Muscle of leg (tissue), 11 donors: ENCODE data around the gene SYDE2. TPM values are rescaled to one million over a fixed set of nuclear protein-coding genes. Genes with fewer than 3 reads are reported as not detected.

Experiments
- DNase-seq: peaks from one replicate; pipeline ENCODE4 v3.0.0; 2013
- H3K27ac ChIP-seq: one replicate; pipeline ENCODE4 v1.5.1; 2013; ENCODE audit warnings: mild to moderate bottlenecking, low read length, control low read depth
- H3K27me3 ChIP-seq: one replicate; pipeline ENCODE4 v1.6.1; 2013; ENCODE audit warnings: low read length; ENCODE audit not compliant: control insufficient read depth, insufficient read depth
- H3K36me3 ChIP-seq: one replicate; pipeline ENCODE4 v1.6.1; 2013; ENCODE audit warnings: low read length; ENCODE audit not compliant: control insufficient read depth, insufficient read depth
- H3K4me1 ChIP-seq: one replicate; pipeline ENCODE4 v1.6.1; 2013; ENCODE audit warnings: low read length; ENCODE audit not compliant: control insufficient read depth, insufficient read depth
- H3K4me3 ChIP-seq: one replicate; pipeline ENCODE4 v1.5.1; 2013; ENCODE audit warnings: low read length, control low read depth
- H3K9me3 ChIP-seq: replicated peaks from 2 replicates; pipeline ENCODE4 v1.6.1; 2013; ENCODE audit warnings: low read depth, low read length; ENCODE audit not compliant: control insufficient read depth
- WGBS: methylation state at CpG from one replicate; pipeline ENCODE4 v1.1.5; 2013; ENCODE audit warnings: missing lambda C conversion rate; ENCODE audit not compliant: insufficient coverage; 5-methylcytosine and 5-hydroxymethylcytosine counted together
- polyA plus RNA-seq, 8 donors: library from polyadenylated mRNA; unstranded; fragments of 120-200 nt; gene quantifications; one replicate each; pipeline versions ENCODE4 v1.2.1 to v1.2.3, GENCODE V29; 2013; ENCODE audit warnings: inconsistent platforms in 1 of 8, low replicate concordance in 1 of 8; ENCODE audit not compliant: insufficient read length in 8 of 8, insufficient read depth in 1 of 8
- total RNA-seq: library from RNA; stranded (reverse); fragments of 120-200 nt; gene quantifications from one replicate; pipeline ENCODE4 v1.2.4, GENCODE V29; 2013

Gene SYDE2
- total and polyA plus RNA-seq, 9 donors, result 1.5 to 8.3 (median 3.1) TPM

GRCh38 chr1:85172684-85173337, 28.0 kb downstream of the SYDE2 start:
- no peaks in the 10 kb centered on the region for H3K27me3 ChIP-seq

GRCh38 chr1:85171721-85172120, 29.1 kb downstream of the SYDE2 start:
- Histone ChIP-seq H3K4me3 (no peak overlapping the region), H3K36me3 (no peaks in the 10 kb centered on the region), H3K27ac (no peak overlapping the region), H3K4me1 (no peaks in the 10 kb centered on the region), H3K9me3 (no peaks in the 10 kb centered on the region), H3K27me3 (no peaks in the 10 kb centered on the region)
- DNase-seq, result no peak
- WGBS, result no CpG with 5 or more reads among the region's 1 CpG

More at GRCh38 chr1:85172684-85173337, 28.0 kb downstream of the SYDE2 start:
- H3K27ac ChIP-seq, result no peak overlapping the region
- no peaks in the 10 kb centered on the region for H3K4me1 ChIP-seq
- 87% methylated on average over 3 of the region's 4 CpGs for WGBS
- no peaks in the 10 kb centered on the region for H3K9me3 ChIP-seq
- DNase-seq, result no peak
- H3K36me3 ChIP-seq, result no peaks in the 10 kb centered on the region
- H3K4me3 ChIP-seq, result no peak overlapping the region

DNA sequence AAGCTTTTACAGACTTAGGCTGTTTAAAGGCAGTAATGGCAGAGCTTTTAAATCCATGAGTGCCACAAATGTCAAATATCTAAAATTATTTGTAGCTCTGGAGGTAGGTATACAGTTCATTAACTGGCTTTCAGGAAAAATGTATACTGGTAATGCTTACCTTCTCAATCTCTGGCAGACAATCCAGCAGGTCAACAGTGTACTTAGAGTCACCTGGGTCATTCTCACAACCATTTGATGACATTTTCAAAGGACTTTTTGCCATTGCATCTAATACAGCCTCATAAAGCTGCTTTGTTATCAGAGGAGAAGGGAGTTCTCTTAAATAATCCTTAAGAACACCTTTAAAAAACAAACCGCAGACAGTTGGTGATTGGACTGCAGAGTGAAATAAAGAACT, 31.9 kb downstream of the SYDE2 start:
- Histone ChIP-seq H3K27ac (no peak overlapping the region), H3K4me3 (no peak overlapping the region), H3K9me3 (no peaks in the 10 kb centered on the region), H3K36me3 (no peaks in the 10 kb centered on the region), H3K27me3 (no peaks in the 10 kb centered on the region), H3K4me1 (no peaks in the 10 kb centered on the region)
- DNase-seq, result no peak
- no CpG with 5 or more reads among the region's 1 CpG for WGBS

DNA sequence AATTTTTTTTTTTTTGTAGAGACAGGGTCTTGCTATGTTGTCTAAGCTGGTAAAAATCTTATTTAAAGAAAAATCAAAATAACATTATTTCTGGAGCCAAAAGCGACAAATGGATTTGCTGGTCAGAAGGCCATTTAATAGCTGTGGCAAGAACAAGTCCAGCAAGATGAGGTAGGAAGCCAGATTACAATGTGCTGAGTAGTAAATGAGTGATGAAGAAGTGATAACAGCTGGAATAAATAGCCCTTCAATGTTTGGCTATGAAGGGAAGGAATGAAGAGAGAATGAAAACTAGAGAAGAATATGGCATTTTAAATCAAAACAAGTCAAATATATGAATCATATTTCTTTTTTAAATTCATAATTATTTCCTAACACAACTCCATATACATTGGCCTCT, 34.5 kb downstream of the SYDE2 start:
- Histone ChIP-seq H3K27me3 (no peaks in the 10 kb centered on the region), H3K4me3 (no peak overlapping the region), H3K9me3 (no peaks in the 10 kb centered on the region), H3K27ac (no peak overlapping the region), H3K4me1 (no peaks in the 10 kb centered on the region), H3K36me3 (no peaks in the 10 kb centered on the region)
- DNase-seq, result no peak
- no CpG with 5 or more reads among the region's 1 CpG for WGBS

DNA sequence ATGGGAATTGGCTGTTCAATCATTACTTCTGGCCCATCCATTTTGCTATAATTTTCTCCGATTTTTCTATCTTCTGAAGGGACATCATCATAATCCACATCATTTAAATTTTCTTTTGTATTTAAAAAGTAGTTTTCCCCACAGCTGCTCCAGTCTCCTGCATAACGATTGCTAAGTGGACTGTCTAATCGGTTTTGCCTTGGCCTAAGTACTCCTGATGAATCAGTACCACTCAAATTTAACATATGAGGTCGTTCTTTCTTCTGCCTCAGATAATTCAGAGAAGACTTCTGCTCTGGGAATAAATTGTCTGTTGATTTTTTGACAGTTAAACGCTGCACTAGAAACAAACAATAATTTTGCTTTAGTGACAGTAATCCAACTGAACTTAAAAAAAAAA, 41.9 kb downstream of the SYDE2 start:
- Histone ChIP-seq H3K4me3 (no peak overlapping the region), H3K4me1 (no peaks in the 10 kb centered on the region), H3K9me3 (no peaks in the 10 kb centered on the region), H3K27ac (no peak overlapping the region), H3K27me3 (no peaks in the 10 kb centered on the region), H3K36me3 (no peaks in the 10 kb centered on the region)
- no CpG with 5 or more reads among the region's 5 CpGs for WGBS
- DNase-seq, result no peak

DNA sequence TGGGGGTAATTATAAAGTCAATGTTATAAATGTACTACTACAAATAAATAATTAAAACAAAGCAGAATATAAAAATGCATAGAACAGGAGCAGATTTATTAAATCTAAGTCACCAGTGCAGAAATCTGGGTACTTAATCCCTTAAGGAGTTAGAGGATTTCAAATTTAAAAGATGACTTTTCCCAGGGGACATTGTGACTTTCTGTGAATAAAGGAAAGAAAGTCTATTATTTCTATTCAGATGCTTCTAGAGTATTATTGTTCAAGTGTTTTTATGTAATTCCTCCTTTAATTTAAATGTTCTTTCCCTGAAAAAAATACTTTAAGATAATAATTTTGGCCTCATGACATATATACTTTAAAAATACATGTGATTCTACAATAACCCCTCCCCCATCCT, 43.4 kb downstream of the SYDE2 start:
- Histone ChIP-seq H3K36me3 (no peaks in the 10 kb centered on the region), H3K9me3 (no peaks in the 10 kb centered on the region), H3K27me3 (no peaks in the 10 kb centered on the region), H3K4me3 (no peak overlapping the region), H3K4me1 (no peaks in the 10 kb centered on the region), H3K27ac (no peak overlapping the region)
- no peak for DNase-seq

DNA sequence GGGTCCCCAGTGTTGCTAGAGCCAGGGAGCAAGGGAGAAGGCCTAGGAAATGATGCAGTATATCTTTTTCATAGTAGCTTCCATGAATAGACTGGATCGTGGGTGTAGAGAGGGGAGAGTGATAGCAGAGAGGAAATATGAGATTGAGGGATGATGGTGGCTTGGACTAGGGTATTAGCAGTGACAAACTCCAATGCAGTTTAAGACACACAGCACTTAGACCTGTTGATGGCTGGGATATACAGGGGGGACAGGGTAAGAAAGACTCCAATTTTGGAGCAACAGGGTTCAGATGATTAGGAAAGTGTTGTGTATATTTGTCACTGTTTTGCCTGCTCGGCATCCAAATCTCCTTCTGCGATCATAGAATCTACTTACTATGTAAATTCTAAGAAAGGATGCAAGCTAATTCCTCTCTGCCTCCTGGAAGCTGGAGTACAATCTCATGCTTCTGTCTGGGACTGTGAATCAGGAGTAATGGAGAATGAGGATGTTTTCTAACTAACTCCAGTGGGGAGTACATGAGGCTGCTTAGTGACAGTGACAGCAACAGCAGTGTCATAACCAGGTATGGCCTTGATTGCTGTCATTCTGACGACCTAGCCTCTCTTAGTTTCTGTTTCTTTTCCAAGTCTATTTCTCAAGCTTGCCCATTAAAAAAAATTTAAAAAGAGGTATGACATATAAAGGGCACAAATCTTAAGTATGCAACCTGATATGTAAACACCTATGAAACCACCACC, 47.5 kb downstream of the SYDE2 start:
- no peak for DNase-seq

DNA sequence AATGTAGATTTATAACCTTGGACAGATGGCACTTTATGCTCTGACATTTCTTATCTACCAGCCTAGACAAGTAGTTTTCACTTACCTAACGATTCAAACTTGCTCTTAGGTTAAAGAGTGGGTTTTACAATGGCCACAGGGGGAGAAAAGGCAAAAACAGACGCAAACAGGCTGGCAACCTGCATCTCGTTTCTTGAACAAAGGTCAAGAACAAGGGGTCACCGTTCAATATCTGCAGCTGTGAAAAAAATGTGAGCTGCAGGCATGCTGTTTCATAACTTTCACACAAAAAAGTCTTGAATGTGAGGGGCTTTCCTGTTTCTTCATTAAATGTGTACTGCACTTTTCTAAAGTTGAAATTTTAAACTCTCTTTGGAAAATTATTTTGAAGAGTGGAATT, 49.4 kb downstream of the SYDE2 start:
- no peaks in the 10 kb centered on the region for H3K27me3 ChIP-seq
- H3K4me1 ChIP-seq, result no peaks in the 10 kb centered on the region
- no peaks in the 10 kb centered on the region for H3K36me3 ChIP-seq
- H3K27ac ChIP-seq, result no peak overlapping the region
- DNase-seq, result no peak
- H3K9me3 ChIP-seq, result no peaks in the 10 kb centered on the region
- H3K4me3 ChIP-seq, result no peak overlapping the region
- WGBS, result 17% methylated on average over 2 of the region's 4 CpGs

More for the DNA sequence above, 47.5 kb downstream of the SYDE2 start:
- no peaks in the 10 kb centered on the region for H3K36me3 ChIP-seq
- no peaks in the 10 kb centered on the region for H3K4me1 ChIP-seq
- no peak overlapping the region for H3K27ac ChIP-seq
- no peaks in the 10 kb centered on the region for H3K27me3 ChIP-seq
- H3K4me3 ChIP-seq, result no peak overlapping the region
- 0% methylated on average over 1 of the region's 4 CpGs for WGBS
- H3K9me3 ChIP-seq, result no peaks in the 10 kb centered on the region

GRCh38 chr1:85149805-85150204, 51.0 kb downstream of the SYDE2 start:
- Histone ChIP-seq H3K4me1 (no peaks in the 10 kb centered on the region), H3K36me3 (no peaks in the 10 kb centered on the region), H3K27ac (no peak overlapping the region), H3K27me3 (no peaks in the 10 kb centered on the region), H3K4me3 (no peak overlapping the region), H3K9me3 (no peaks in the 10 kb centered on the region)
- DNase-seq, result no peak
- WGBS, result no CpG with 5 or more reads among the region's 2 CpGs

- H3K36me3 ChIP-seq, result no peaks in the 10 kb centered on the region
- H3K9me3 ChIP-seq, result no peaks in the 10 kb centered on the region
- no peak overlapping the region for H3K4me3 ChIP-seq
- DNase-seq, result no peak
- no peaks in the 10 kb centered on the region for H3K27me3 ChIP-seq
- H3K4me1 ChIP-seq, result no peaks in the 10 kb centered on the region
- no peak overlapping the region for H3K27ac ChIP-seq
These were observed 52.1 kb downstream of the SYDE2 start for GRCh38 chr1:85148524-85149250.
